GM19043 (cell line): ENCODE measurements around the gene LAMA2.

Experiments used
- ATAC-seq: cut with Tn5 transposase; IDR thresholded peaks from one replicate; pipeline ENCODE4 v1.9.1; 2021; ENCODE audit warnings: low read depth; ENCODE audit not compliant: unreplicated experiment

The LAMA2 gene

DNA sequence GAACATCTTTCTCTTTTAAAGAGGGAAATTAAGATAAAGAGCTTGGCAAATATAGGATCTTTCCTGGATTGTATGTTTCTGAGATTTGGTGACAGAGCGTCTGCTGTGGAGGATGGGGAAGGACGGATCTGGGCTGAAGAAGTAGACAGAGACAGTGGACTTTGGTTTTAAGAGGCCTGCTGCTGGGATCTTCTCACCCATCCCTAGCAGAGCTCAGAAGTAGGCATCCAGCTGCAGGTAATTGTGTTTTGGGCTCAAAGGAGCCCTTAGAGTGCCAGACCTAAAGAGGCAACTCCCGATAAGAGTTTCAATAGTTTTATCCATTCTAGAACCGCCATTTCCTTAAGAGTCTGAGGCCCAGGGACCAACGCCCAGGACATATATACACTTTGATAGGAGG lies 20.8 kb downstream of the LAMA2 start:
- ATAC-seq: no peak

DNA sequence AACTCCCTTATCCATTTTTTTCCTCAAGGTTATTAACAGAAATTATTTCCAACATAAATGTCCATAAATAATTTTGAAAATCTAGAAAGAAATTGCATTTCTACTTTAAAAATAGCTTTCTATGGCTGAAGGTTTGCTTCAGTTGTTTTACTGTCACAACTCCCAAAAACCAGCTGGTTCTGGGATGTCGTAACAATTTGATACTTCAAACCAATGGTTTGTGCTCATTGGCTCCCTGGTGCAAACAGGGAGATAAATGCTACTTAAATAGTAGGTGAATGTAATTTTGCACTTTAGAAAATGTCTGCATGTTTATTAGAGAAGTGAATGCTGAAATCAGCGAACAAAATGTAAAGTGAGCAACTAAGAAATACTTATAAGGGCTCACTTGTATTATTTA lies 31.1 kb downstream of the LAMA2 start:
- no peak for ATAC-seq

DNA sequence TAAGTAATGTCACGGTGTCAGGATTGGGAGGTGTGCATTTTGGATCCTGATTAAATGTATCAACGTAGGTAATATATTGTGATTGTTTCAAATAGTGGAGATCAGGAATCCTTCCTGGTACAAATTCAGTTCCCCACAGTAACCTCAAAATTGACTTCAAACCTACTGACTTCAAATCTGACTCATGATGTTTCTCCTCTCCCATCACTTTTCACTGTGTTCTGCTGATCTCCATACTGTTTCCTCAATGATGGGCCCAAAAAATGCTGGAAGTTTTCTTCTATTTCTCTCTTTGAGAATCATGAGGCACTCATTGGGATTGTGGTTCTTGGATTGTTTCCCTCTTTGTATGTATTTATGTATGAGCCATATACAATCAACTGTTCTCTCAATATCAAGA lies 35.9 kb downstream of the LAMA2 start:
- ATAC-seq: no peak

DNA sequence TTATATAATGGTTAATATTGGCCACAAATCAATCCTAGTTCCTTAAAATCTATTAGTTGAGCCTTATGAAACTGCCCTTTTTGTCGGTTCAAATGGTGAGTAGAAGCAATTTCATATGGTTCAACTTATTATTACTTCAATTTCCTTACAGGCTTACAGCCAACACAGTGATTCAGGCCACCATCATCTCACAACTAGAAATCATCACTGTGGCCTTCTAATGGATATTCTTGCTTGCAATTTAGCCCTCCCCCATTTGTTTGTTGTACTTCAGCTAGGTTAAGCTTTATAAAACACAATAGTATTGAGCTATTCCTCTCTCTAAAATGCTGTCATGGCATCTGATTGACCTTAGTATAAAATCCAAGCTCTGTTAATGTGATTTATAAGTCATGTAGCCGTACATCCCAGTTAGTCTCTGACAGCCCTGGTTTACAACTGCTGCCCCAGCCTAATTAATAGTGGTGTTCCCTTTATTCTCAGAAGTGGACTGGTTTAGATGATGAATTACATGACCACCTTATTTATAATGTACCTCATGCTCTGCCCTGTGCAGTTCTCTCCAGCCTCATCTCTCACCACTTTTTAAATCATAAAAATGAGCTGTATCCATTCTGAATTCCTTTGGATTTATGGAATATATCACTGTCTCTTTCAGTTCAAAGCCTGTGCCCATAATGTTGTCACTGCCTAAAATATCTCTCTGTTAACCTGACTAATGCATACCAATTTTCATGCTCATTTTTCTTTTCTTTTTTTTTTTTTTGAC lies 36.7 kb downstream of the LAMA2 start:
- ATAC-seq: no peak

DNA sequence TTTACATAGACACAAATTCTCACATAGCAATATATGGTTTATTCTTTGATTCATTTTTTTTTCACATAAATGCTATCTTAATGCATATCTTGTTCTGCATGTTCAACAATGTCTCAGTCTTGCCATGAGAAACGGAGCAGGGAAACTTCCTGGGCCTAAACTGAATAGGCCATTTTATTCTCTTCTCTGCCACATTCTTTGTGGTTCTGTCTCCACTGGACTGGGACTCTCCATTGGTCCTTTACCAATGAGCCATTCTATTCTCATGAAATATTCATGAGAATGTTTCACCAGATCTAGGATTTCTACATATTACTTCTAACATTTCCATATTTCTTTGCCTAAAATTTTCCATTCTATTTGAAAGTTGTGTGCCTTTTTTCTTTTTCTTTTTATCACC lies 42.8 kb downstream of the LAMA2 start:
- no peak for ATAC-seq

DNA sequence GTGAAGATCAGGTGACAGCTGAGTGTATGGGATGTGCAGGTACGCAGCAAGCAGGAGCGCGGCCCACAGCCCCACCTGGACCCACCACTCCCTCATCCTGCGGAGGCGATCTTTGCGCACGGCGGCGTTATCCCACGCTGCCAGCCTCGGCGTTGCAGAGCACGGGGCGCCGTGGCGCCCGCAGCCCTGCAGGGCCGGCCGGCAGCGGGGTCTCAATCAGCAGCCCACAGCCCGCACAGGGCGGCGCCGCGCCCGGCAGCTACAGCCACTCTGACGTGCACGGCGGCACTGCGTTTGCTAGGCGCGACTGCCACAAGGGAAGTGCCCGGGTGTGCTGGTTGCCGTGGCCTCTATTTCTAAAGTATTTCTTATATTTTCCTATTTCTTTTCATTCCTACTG lies 46.9 kb downstream of the LAMA2 start:
- ATAC-seq: no peak

DNA sequence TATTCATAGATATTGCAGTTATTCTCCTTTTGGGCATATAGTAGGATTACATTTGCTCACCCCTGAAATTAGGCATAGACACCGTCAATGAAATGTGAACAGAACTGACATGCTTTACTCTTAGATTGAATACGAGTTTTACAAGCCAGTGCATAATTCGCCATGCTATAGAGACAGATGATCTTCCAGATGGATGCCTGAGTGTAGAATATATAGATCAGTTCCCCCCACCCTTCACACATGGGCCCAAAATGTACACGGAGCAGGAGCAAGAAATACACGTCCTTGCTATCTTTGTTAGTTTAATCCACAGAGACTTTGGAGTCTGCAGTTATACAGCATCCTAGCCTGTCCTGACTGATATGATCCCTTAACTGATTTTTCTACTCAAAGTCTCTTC lies 47.4 kb downstream of the LAMA2 start:
- no peak for ATAC-seq

DNA sequence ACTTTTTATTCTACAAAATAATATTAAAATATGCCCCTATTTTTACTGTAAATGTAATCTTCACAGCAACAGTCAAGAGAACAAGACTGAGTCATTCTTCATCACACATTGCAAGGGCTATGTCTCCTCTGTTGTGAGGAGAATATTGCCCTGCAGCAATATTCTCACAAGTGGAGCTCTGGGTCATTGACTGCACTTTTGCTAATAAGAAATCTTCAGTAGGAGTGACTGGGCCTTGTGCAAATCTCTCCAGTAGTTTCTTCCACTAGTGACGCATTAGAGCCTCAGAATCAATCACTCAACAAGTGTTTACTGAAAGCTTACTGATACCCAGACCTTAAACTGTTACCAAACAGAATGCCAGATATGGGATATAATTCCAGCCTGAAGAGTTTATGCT lies 49.1 kb downstream of the LAMA2 start:
- ATAC-seq: no peak

DNA sequence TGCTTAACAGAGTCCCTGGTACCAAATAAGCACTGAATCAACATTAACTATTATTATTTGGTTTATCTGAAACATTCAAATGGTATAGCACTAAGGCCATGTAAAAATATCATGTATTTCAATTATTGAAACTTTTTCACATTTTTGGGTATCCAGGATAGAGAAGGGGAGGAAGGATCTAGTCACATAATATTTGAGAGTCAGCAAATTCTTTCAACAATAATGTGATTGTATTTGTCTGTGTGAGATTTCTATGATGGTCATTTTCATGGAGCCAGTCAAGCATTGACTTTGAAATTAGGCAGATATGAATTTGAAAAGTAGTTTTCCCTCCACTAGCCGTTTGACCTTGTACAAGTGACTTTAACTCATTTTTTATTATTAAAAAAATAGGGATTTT lies 67.9 kb downstream of the LAMA2 start:
- ATAC-seq: no peak

DNA sequence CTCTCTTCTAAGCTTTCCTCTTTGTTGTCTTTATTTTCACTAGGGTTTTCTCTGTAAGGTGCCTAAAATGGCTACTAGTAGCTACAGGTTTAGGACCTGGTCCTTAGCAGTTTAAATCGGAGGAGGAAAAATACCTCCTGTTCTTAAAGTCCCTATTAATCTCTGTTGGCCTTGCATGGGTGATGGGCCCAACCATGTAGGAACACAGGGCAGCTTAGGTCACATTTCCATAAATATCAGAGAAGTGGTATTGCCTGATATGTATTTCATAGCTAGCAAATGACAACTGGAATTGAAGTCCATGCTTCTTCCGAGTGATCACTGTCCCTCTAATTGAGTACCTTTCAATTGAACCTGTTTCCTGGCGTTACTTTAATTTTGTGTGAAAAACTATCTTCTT lies 70.0 kb downstream of the LAMA2 start:
- no peak for ATAC-seq

DNA sequence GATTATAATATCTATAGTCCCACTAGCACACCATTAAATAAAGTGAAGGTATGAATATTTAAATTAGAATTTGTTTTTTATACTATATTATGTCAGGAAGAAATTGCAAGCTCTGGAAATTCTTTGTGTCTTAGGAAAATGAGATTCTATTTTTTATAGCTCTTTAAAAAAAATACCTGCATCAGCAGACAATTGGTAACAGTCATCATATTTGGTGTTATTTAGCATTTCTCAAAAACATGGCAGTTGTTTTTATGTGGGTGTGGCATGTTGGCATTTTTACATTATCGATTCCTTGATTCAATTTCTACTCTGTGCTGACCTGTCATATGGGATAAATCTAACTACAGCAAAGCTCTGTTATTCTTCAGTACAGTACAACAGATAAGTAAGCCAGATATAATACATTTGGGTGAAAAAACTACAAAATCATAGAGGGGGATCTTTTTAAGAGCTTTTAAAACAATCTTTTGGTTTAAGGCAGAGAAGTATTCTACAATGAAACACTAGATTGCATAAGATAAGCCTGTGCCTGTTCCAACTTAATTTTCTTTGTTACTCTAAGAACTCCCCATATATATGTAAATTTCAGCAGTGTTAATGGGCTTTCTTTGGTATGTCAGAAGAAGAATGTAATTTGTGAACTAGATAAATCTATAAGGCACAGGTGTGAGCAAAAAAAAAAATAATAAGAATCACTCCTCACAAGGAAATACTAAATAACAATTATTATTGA lies 71.5 kb downstream of the LAMA2 start:
- no peak for ATAC-seq

DNA sequence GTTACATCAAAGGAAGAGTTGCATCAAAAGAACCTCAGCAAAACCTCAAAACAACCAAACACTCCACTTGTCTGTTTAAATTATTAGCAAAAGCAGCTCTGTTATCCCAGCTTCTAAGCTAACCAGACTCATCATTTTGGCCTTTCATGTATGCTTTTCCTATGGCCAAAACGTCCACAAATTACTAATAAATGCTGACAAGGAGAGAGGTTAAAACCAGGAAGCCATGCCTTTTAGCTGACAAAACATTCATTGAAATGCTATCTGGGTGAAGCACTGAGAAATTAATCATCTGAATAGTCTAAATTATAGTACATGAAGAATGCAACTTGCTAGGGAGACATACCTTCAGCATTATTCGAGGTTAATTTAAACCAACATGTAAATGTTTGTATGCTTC lies 80.6 kb downstream of the LAMA2 start:
- no peak for ATAC-seq

DNA sequence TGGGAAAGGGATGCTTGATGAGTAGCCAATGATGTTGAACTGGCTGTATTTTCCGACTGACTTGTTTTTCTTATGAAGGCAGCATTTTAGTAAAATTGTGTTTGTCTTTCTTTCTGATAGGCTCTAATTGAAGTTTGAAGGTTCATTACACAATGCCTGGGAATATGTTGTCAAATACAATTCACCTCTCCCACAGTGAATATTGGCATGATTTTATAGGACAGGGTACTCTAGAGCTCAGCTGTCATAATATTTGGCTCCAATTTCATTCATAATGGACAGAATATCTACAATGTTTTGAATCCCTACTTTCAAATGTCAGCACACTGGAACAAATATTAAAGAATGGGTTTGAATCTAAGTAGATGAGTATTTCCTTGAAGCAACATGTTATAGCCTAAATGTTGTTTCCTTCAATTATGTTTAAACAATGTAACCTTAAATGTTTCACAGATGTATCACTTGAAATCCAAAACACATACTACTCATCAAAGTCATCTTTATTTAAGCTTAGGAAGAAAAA lies 81.4 kb downstream of the LAMA2 start:
- ATAC-seq: no peak

DNA sequence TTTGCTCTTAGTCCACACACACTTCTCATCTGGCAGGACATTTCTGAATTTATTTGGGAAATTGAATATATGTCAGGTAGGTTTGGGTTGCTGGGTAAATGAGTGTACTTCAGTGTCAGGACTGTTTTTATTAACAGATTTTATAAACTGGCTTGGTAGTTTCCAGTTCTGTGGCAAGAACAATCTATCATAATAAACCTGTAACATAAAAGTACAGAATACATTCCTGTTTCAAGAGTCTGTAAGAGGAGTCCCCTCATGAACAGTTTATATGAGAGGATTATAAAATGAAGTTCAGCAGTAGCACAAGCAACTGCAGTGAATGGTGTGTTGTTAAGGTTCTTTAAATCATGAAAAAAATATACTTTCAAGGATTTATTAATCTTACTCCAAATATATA lies 81.8 kb downstream of the LAMA2 start:
- no peak for ATAC-seq

DNA sequence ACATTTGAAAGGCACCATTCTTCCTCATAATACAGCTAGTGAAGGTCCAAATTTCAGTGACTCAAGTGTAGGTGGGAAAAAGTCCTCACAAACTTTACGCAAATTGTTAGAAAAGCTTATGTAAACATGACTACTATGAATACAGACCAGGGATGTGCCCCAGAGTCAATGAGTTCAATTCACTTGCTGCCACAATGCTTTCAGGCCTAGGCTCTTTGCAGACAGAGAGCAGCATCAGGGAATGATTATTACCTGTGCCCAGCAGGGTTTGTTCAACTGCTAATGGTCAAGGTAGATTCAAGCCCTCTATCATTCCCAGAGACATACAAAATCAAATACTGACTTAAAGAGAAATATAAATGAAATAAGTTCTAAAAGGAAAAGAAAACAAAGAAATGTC lies 84.0 kb downstream of the LAMA2 start:
- ATAC-seq: no peak

DNA sequence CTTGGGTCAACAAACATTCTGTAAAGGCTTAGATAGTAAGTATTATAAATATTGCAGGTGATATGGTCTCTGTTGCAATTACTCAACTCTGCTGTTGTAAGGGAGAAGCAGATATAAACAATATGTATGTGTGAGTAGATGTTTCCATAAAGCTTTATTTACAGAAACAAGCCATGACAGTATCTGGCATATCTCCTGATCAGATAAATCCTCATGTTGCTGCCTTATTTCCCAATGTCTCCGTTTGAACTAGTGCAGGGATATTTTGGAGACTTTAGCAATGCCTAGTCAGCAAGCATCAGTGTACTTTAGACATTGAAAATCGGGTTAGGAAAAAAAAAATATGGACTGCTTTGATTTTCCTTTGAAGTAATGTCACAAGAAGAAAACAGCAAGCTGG lies 96.1 kb downstream of the LAMA2 start:
- no peak for ATAC-seq

DNA sequence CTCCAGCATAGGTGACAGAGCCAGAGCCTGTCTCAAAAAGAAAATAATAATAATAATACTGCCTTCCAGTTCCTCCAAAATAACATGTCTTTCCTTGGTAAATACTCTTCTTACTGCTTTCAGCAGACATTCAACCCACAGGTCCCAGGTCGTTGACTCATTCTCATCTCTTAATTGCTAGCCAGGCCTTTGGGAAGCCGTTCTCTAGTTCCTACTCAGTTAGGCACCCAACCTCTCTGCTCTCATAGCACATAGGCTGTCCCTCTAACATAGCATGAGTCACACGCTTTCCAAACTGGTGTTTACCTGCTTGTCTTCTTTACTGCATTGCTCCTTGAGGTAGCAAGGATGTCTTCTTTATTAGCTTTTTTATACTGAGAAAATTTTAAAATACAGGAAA lies 98.8 kb downstream of the LAMA2 start:
- ATAC-seq: no peak

DNA sequence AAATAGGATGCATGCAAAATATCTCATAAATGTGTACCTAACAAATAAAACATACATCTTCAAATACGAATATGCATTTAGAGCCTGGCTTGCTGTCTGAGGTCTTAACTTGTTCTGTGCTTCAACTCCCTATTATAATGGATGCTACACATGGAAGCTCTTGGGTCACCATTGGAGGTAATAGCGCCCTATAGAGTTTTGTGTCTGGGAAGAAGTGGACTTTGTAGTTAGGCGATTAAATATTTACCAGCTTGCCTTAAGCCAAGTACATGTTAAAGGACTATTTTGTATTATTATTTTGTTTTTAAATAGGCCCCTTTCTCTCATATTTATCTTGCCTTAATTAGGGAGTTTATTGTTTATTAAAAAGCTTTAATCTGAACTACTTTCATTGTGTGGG lies 107.4 kb downstream of the LAMA2 start:
- no peak for ATAC-seq

DNA sequence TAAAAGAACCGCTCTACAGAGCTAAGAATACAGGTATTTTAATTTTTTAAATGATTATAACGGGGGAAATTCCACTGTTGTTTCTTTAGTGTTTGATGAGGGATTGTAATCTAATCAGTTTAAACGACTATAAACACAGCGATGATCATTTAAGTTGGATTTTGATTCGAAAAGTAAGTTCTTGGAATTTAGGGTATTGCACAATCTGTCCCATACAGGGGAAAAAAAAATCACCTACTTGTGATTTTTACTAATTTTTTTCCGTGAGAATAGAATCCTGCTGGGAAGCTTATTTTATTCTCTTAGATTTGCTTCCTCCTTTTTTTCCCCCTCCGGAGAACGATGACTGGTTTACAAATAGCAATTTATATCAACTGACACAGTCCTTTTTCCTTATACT lies 108.0 kb downstream of the LAMA2 start:
- no peak for ATAC-seq

DNA sequence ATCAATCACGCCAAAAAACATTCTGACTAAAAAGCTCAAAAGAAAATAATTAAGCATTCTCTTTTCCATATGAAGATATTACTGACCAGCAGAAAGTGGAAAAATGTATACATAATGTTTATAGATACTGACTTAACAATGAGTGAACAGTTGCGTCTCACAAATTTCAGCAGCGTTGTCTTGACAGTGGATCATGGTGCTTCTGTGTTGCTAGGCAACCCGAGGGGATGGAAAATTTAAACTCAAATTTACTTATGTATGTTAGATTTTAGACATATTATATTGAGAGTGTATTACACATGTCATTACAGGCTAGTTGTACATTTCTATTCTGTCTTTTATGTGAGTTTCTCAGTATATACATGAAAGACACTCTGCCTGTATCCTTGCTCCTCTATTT lies 110.2 kb downstream of the LAMA2 start:
- no peak for ATAC-seq

DNA sequence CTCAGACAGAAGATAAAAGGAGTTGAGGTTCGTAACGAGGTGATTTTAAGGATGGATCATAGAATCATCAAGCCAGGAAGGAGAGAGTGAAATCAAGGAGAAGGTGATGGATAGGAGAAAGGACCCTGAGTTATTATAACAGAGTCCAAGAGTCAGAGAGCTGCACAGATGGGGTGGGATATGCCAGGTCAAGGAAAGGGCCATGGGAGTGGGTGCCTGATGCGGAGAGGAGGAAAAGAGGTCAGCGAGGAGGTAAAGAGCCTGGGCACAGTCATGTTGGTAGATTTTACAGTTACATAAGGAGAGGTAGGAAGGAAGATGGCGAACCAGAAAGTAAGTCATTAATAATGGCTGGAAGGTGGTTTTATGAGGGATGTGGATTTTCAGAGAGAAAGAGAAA lies 114.9 kb downstream of the LAMA2 start:
- no peak for ATAC-seq
